HepG2 (cell line): ENCODE data around the gene PSMC3IP. TPM values are rescaled to one million over a fixed set of nuclear protein-coding genes. Genes with fewer than 3 reads are reported as not detected.
A peak's percentile ranks its signal among the peaks of the same experiment; 100 is the strongest.

ENCODE experiments used
- FOXK1 ChIP-seq: sonication (generic); formaldehyde crosslinking; IDR thresholded peaks from 2 replicates; pipeline ENCODE4 v1.4.0; 2020; ENCODE audit warnings: low read depth, missing genetic modification reagents, borderline replicate concordance
- GZF1 ChIP-seq: sonication (generic); formaldehyde crosslinking; IDR thresholded peaks from 2 replicates; pipeline ENCODE4 v1.5.1; 2020; ENCODE audit warnings: mild to moderate bottlenecking, missing genetic modification reagents
- IRX3 ChIP-seq: sonication (generic); formaldehyde crosslinking; IDR thresholded peaks from 2 replicates; pipeline ENCODE4 v1.8.1; 2023; ENCODE audit warnings: mild to moderate bottlenecking, low read depth, missing genetic modification reagents, borderline replicate concordance
- KDM4B ChIP-seq: sonication (generic); formaldehyde crosslinking; IDR thresholded peaks from 2 replicates; pipeline ENCODE4 v1.4.0; 2020; ENCODE audit warnings: missing genetic modification reagents
- SRSF9 ChIP-seq: fragments of 200-400 bp; formaldehyde crosslinking; IDR thresholded peaks from 2 replicates; pipeline ENCODE4 v1.6.1; 2018; ENCODE audit warnings: borderline replicate concordance, mild to moderate bottlenecking, low read depth, low read length; ENCODE audit not compliant: insufficient read depth, poor library complexity, severe bottlenecking
- TAF1 ChIP-seq: sonication (generic); formaldehyde crosslinking; IDR thresholded peaks from 2 replicates; pipeline ENCODE4 v1.4.0; 2020; ENCODE audit warnings: missing genetic modification reagents
- ZFP36L2 ChIP-seq: sonication (generic); formaldehyde crosslinking; IDR thresholded peaks from 2 replicates; pipeline ENCODE4 v1.4.0; 2020; ENCODE audit warnings: missing genetic modification reagents
- ZFP62 ChIP-seq: sonication (generic); formaldehyde crosslinking; IDR thresholded peaks from 2 replicates; pipeline ENCODE4 v1.4.0; 2020; ENCODE audit warnings: missing genetic modification reagents
- ZIK1 ChIP-seq: sonication (generic); formaldehyde crosslinking; IDR thresholded peaks from 2 replicates; pipeline ENCODE4 v1.5.0; 2020; ENCODE audit warnings: mild to moderate bottlenecking, low read depth, missing genetic modification reagents, borderline replicate concordance
- ZMYM4 ChIP-seq: sonication (generic); formaldehyde crosslinking; IDR thresholded peaks from 2 replicates; pipeline ENCODE4 v1.8.1; 2023; ENCODE audit warnings: mild to moderate bottlenecking, missing genetic modification reagents
- ZNF460 ChIP-seq: sonication (generic); formaldehyde crosslinking; IDR thresholded peaks from 2 replicates; pipeline ENCODE4 v1.5.1; 2020; ENCODE audit warnings: missing genetic modification reagents, mild to moderate bottlenecking, borderline replicate concordance
- ZNF619 ChIP-seq: sonication (generic); formaldehyde crosslinking; IDR thresholded peaks from 2 replicates; pipeline ENCODE4 v1.4.0; 2020; ENCODE audit warnings: mild to moderate bottlenecking, missing genetic modification reagents
- ZNF652 ChIP-seq: IDR thresholded peaks from 2 replicates; pipeline ENCODE4 v1.6.1; 2016; ENCODE audit warnings: low read depth, borderline replicate concordance
- polyA plus RNA-seq, 8 experiments: library from polyadenylated mRNA; depleted of rRNA in 3 of 8; stranded (reverse) in 7 of 8; unstranded in 1 of 8; fragments of >200 nt; fragmentation: Illumina TruSeq in 4 of 8; extraction: Trizol in 4 of 8; gene quantifications; 2 replicates each; pipeline versions ENCODE4 v1.2.1 to v1.2.3, GENCODE V29; 2011 to 2016; ENCODE audit warnings: low read depth in 4 of 8, missing spikeins in 1 of 8, mixed read lengths in 1 of 8; ENCODE audit not compliant: insufficient read depth in 1 of 8
- total RNA-seq, 5 experiments: library from RNA; depleted of rRNA; stranded (reverse); fragments of >200 nt; fragmentation: Illumina TruSeq; extraction: Trizol; gene quantifications; 2 replicates each; pipeline ENCODE4 v1.2.3, GENCODE V29; 2016; ENCODE audit warnings: low read depth in 1 of 5
- TF ChIP-seq, protein P1 (sequence below): IDR thresholded peaks from 2 replicates; pipeline ENCODE4 v1.6.1; 2016; ENCODE audit warnings: mild to moderate bottlenecking
- TF ChIP-seq, protein P2 (sequence below), 2 experiments: fragments of 450-650 bp in 1 of 2; sonication (generic) in 1 of 2; formaldehyde crosslinking in 1 of 2; IDR thresholded peaks; 2 replicates each; pipeline versions ENCODE4 v1.6.1 to v1.8.0; 2016 to 2022; ENCODE audit warnings: antibody characterized with exemption in 1 of 2, mild to moderate bottlenecking in 1 of 2, missing genetic modification reagents in 1 of 2
- TF ChIP-seq, protein P3 (sequence below): sonication (generic); formaldehyde crosslinking; IDR thresholded peaks from 2 replicates; pipeline ENCODE4 v1.5.1; 2020; ENCODE audit warnings: mild to moderate bottlenecking, missing genetic modification reagents, moderate library complexity

Gene PSMC3IP
- total and polyA plus RNA-seq, 2 of the 13 experiments (the other 11 are each of a cell fraction or from before 2014, with no cell fraction given), result 6.5 to 22.4 TPM

DNA sequence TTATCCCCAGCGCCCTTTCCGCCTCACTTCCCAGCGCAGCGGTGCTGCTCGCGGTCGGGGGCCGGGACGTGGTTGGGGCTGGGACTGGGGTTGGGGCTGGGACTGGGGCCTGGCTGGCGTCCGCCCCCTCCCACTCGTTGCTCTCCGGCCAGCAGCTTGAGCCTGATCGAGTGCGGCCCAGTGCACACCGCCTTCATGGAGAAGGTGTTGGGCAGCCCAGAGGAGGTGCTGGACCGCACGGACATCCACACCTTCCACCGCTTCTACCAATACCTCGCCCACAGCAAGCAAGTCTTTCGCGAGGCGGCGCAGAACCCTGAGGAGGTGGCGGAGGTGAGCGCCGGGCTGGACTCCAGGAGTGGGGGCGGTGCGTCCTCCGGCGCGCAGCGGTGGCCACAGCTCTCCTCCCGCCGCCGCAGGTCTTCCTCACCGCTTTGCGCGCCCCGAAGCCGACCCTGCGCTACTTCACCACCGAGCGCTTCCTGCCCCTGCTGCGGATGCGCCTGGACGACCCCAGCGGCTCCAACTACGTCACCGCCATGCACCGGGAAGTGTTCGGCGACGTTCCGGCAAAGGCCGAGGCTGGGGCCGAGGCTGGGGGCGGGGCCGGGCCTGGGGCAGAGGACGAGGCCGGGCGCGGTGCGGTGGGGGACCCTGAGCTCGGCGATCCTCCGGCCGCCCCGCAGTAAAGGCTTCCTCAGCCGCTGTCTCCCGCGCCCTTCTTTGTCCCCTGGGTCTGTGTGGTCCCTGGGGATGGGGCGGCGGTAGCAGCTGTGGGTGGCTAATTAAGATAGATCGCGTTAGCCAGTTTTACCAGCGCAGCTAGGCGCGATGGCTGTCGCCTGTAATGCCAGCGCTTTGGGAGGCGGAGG is 23.0 kb downstream of the PSMC3IP start (continued):
- TF ChIP-seq ZFP36L2 (CRISPR knock-in tag) (0 out of 2 replicates have a peak, but pooled peaks have one; percentile 31), ZMYM4 (CRISPR knock-in tag) (peak; percentile 61), IRX3 (peak; percentile 59; the same call in 1 of the 2 replicates), FOXK1 (CRISPR knock-in tag) (peak; percentile 82; the same call in 1 of the 2 replicates), KDM4B (CRISPR knock-in tag) (0 out of 2 replicates have a peak, but pooled peaks have one; percentile 41), TAF1 (CRISPR knock-in tag) (peak; percentile 97), ZIK1 (CRISPR knock-in tag) (0 out of 2 replicates have a peak, but pooled peaks have one; percentile 76), ZFP62 (CRISPR knock-in tag) (no peak), SRSF9 (no peak), GZF1 (CRISPR knock-in tag) (peak; percentile 26; the same call in 1 of the 2 replicates), ZNF652 (CRISPR knock-in tag) (no peak), ZNF619 (CRISPR knock-in tag) (no peak), ZNF460 (CRISPR knock-in tag) (peak; percentile 30; the same call in 1 of the 2 replicates)
- TF ChIP-seq, protein P1, sequence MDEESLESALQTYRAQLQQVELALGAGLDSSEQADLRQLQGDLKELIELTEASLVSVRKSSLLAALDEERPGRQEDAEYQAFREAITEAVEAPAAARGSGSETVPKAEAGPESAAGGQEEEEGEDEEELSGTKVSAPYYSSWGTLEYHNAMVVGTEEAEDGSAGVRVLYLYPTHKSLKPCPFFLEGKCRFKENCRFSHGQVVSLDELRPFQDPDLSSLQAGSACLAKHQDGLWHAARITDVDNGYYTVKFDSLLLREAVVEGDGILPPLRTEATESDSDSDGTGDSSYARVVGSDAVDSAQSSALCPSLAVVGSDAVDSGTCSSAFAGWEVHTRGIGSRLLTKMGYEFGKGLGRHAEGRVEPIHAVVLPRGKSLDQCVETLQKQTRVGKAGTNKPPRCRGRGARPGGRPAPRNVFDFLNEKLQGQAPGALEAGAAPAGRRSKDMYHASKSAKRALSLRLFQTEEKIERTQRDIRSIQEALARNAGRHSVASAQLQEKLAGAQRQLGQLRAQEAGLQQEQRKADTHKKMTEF (CRISPR knock-in tag), result peak; percentile 97
- TF ChIP-seq, protein P2, sequence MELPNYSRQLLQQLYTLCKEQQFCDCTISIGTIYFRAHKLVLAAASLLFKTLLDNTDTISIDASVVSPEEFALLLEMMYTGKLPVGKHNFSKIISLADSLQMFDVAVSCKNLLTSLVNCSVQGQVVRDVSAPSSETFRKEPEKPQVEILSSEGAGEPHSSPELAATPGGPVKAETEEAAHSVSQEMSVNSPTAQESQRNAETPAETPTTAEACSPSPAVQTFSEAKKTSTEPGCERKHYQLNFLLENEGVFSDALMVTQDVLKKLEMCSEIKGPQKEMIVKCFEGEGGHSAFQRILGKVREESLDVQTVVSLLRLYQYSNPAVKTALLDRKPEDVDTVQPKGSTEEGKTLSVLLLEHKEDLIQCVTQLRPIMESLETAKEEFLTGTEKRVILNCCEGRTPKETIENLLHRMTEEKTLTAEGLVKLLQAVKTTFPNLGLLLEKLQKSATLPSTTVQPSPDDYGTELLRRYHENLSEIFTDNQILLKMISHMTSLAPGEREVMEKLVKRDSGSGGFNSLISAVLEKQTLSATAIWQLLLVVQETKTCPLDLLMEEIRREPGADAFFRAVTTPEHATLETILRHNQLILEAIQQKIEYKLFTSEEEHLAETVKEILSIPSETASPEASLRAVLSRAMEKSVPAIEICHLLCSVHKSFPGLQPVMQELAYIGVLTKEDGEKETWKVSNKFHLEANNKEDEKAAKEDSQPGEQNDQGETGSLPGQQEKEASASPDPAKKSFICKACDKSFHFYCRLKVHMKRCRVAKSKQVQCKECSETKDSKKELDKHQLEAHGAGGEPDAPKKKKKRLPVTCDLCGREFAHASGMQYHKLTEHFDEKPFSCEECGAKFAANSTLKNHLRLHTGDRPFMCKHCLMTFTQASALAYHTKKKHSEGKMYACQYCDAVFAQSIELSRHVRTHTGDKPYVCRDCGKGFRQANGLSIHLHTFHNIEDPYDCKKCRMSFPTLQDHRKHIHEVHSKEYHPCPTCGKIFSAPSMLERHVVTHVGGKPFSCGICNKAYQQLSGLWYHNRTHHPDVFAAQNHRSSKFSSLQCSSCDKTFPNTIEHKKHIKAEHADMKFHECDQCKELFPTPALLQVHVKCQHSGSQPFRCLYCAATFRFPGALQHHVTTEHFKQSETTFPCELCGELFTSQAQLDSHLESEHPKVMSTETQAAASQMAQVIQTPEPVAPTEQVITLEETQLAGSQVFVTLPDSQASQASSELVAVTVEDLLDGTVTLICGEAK (IDR thresholded peaks at IDR 0.05), result no peak
- TF ChIP-seq, protein P2 (CRISPR knock-in tag; IDR thresholded peaks at IDR 0.05), result peak; percentile 56; the same call in 1 of the 2 replicates
- TF ChIP-seq, protein P3, sequence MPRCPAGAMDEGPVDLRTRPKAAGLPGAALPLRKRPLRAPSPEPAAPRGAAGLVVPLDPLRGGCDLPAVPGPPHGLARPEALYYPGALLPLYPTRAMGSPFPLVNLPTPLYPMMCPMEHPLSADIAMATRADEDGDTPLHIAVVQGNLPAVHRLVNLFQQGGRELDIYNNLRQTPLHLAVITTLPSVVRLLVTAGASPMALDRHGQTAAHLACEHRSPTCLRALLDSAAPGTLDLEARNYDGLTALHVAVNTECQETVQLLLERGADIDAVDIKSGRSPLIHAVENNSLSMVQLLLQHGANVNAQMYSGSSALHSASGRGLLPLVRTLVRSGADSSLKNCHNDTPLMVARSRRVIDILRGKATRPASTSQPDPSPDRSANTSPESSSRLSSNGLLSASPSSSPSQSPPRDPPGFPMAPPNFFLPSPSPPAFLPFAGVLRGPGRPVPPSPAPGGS (CRISPR knock-in tag), result peak; percentile 64; the same call in 1 of the 2 replicates
